ENCODE results near the gene FIGNL1.

GRCh38 chr7:50404392-50404791, 45.8 kb downstream of the FIGNL1 start:
- TF ChIP-seq POLR2A (IDR thresholded peaks at IDR 0.05; ENCODE audit: low read depth, low read length) (no peak), POLR2AphosphoS5 (IDR thresholded peaks at IDR 0.05; ENCODE audit: low read depth, low read length) (no peak), TAF1 (IDR thresholded peaks at IDR 0.05; ENCODE audit: low read depth, low read length) (no peak), SPI1 (IDR thresholded peaks at IDR 0.05; ENCODE audit: low read depth, low read length) (no peak)
